Measurements from ENCODE around the gene TENM4. TPM values are rescaled to one million over a fixed set of nuclear protein-coding genes. Genes with fewer than 3 reads are reported as not detected.

TENM4 gene
- total and polyA plus RNA-seq, 10 of the 15 experiments (the other 5 are each of a cell fraction or from before 2014, with no cell fraction given), result 0.03 to 0.12 (median 0.06) TPM; not detected in 7

DNA sequence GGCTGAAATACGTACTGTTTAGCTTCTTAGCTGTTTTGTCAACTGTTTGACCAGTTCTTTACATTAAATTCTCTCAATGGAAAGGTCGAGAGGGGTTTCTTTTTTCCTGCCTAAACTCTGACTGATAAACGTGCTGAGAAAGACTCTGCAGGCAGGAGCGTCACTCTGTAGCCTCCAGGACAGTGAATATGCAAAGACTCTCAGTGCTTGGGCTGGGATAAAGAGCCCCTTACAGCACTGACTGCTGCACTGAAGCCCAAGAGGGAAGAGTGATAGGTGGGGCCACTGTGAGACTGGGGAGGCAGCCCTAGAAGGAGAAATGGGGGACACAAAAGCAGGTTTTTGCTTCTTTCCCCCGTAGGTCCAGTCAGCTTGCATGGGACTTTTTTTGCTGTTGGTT, 213.5 kb downstream of the TENM4 start:
- DNase-seq (ENCODE audit: low read depth, low spot score), result no peak
- TF ChIP-seq ZNF217 (IDR thresholded peaks at IDR 0.05) (no peak), RFX5 (IDR thresholded peaks at IDR 0.05; ENCODE audit: low read depth, low read length) (no peak), EGR1 (IDR thresholded peaks at IDR 0.05; ENCODE audit: borderline replicate concordance in 1 of 2, low read depth in 2 of 2, low read length in 2 of 2) (no peak)
- 23% methylated on average over 5 of the region's 5 CpGs for WGBS (ENCODE audit: insufficient coverage, insufficient replicate concordance, low lambda C conversion rate, missing lambda C conversion rate)
- H3K4me2 ChIP-seq (ENCODE audit: control insufficient read depth, insufficient read depth), result no peak overlapping the region
- ChIA-PET CTCF (interaction anchor here (0.7 kb wide), 1 partner anchor 203 kb away, joined by 4 read pairs; no protein-coding TSS in a partner anchor), RAD21 (ENCODE audit: unreplicated experiment) (no interaction called here), POLR2A (no interaction called here), SMC1A (ENCODE audit: uncharacterized antibody, unreplicated experiment) (no interaction called here)
- H3K4me1 ChIP-seq (ENCODE audit: control insufficient read depth, insufficient read depth, low read length), result no peaks in the 10 kb centered on the region
- ATAC-seq, result no peak
- no peaks in the 10 kb centered on the region for H4K20me1 ChIP-seq (ENCODE audit: control insufficient read depth, insufficient read depth)
- no peak overlapping the region for H2AFZ ChIP-seq (ENCODE audit: control insufficient read depth, low read depth, low read length)
- FAIRE-seq, result no peak
- H3K27me3 ChIP-seq (replicated peaks in 1 of 2; ENCODE audit: control insufficient read depth in 2 of 2, insufficient read depth in 2 of 2, low read length in 1 of 2), result no peaks in the 10 kb centered on the region; a peak in 1 of 4 replicates
- no peak overlapping the region for H3K27ac ChIP-seq (ENCODE audit: control insufficient read depth, insufficient read depth)
- H3K4me3 ChIP-seq, result no peak overlapping the region
- no TSS peak for BruUV-seq (replicated peaks)
- intact Hi-C loops (cut with micrococcal nuclease; ENCODE audit: unreplicated experiment) (no loop called here), in situ Hi-C loops (cut with MboI) (no loop called here)
- no peaks in the 10 kb centered on the region for H3K79me2 ChIP-seq (ENCODE audit: control insufficient read depth, insufficient read depth, low read length)
- no peaks in the 10 kb centered on the region for H3K9me3 ChIP-seq (replicated peaks; ENCODE audit: control insufficient read depth, insufficient read depth, low read length)
- H3K9ac ChIP-seq (ENCODE audit: control insufficient read depth, insufficient read depth, low read length), result no peak overlapping the region
- no peaks in the 10 kb centered on the region for H3K36me3 ChIP-seq (ENCODE audit: control insufficient read depth in 2 of 2, insufficient read depth in 2 of 2, low read length in 1 of 2)

DNA sequence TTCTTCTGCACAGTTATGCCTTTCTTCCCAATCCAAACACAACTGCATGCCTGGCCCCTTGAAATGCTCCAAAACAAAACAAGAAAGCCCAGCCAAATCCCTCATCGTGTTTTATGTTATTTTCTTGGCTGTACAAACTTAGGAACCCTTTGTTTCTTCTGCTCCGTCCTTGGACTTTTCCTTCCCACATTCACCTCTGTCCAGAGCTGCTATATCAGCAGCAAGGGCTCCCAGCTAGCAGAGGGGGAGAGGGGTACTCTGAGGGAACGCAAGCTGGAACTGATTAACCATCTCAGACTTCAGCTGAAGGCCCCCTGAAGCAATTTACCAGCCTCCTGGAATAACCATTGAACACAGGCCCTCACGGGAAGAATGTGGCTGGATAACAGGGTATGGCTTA, 214.7 kb downstream of the TENM4 start:
- no peak for ATAC-seq
- Histone ChIP-seq H3K9ac (ENCODE audit: control insufficient read depth, insufficient read depth, low read length) (no peak overlapping the region), H3K4me3 (no peak overlapping the region), H3K9me3 (replicated peaks; ENCODE audit: control insufficient read depth, insufficient read depth, low read length) (no peaks in the 10 kb centered on the region), H3K4me2 (ENCODE audit: control insufficient read depth, insufficient read depth) (no peak overlapping the region), H3K27me3 (replicated peaks in 1 of 2; ENCODE audit: control insufficient read depth in 2 of 2, insufficient read depth in 2 of 2, low read length in 1 of 2) (no peaks in the 10 kb centered on the region; a peak in 1 of 4 replicates), H3K27ac (ENCODE audit: control insufficient read depth, insufficient read depth) (no peak overlapping the region), H4K20me1 (ENCODE audit: control insufficient read depth, insufficient read depth) (no peaks in the 10 kb centered on the region), H3K79me2 (ENCODE audit: control insufficient read depth, insufficient read depth, low read length) (no peaks in the 10 kb centered on the region), H2AFZ (ENCODE audit: control insufficient read depth, low read depth, low read length) (no peak overlapping the region), H3K36me3 (ENCODE audit: control insufficient read depth in 2 of 2, insufficient read depth in 2 of 2, low read length in 1 of 2) (no peaks in the 10 kb centered on the region), H3K4me1 (ENCODE audit: control insufficient read depth, insufficient read depth, low read length) (no peaks in the 10 kb centered on the region)
- no TSS peak for BruUV-seq (replicated peaks)
- 2% methylated on average over 4 of the region's 4 CpGs for WGBS (ENCODE audit: insufficient coverage, insufficient replicate concordance, low lambda C conversion rate, missing lambda C conversion rate)
- TF ChIP-seq NFYB (IDR thresholded peaks at IDR 0.05; ENCODE audit: insufficient read depth, low read depth, low read length) (no peak), MTA2 (IDR thresholded peaks at IDR 0.05; ENCODE audit: low read depth) (no peak), MEF2A (IDR thresholded peaks at IDR 0.05; ENCODE audit: insufficient read depth, low read depth, low read length) (no peak), IKZF2 (IDR thresholded peaks at IDR 0.05) (no peak), ZNF24 (IDR thresholded peaks at IDR 0.05) (no peak), CHD1 (IDR thresholded peaks at IDR 0.05; ENCODE audit: low read depth, low read length) (no peak)
- TF ChIP-seq, protein P1, sequence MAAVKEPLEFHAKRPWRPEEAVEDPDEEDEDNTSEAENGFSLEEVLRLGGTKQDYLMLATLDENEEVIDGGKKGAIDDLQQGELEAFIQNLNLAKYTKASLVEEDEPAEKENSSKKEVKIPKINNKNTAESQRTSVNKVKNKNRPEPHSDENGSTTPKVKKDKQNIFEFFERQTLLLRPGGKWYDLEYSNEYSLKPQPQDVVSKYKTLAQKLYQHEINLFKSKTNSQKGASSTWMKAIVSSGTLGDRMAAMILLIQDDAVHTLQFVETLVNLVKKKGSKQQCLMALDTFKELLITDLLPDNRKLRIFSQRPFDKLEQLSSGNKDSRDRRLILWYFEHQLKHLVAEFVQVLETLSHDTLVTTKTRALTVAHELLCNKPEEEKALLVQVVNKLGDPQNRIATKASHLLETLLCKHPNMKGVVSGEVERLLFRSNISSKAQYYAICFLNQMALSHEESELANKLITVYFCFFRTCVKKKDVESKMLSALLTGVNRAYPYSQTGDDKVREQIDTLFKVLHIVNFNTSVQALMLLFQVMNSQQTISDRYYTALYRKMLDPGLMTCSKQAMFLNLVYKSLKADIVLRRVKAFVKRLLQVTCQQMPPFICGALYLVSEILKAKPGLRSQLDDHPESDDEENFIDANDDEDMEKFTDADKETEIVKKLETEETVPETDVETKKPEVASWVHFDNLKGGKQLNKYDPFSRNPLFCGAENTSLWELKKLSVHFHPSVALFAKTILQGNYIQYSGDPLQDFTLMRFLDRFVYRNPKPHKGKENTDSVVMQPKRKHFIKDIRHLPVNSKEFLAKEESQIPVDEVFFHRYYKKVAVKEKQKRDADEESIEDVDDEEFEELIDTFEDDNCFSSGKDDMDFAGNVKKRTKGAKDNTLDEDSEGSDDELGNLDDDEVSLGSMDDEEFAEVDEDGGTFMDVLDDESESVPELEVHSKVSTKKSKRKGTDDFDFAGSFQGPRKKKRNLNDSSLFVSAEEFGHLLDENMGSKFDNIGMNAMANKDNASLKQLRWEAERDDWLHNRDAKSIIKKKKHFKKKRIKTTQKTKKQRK (IDR thresholded peaks at IDR 0.05; ENCODE audit: low read depth, low read length), result no peak
- TF ChIP-seq, protein P2, sequence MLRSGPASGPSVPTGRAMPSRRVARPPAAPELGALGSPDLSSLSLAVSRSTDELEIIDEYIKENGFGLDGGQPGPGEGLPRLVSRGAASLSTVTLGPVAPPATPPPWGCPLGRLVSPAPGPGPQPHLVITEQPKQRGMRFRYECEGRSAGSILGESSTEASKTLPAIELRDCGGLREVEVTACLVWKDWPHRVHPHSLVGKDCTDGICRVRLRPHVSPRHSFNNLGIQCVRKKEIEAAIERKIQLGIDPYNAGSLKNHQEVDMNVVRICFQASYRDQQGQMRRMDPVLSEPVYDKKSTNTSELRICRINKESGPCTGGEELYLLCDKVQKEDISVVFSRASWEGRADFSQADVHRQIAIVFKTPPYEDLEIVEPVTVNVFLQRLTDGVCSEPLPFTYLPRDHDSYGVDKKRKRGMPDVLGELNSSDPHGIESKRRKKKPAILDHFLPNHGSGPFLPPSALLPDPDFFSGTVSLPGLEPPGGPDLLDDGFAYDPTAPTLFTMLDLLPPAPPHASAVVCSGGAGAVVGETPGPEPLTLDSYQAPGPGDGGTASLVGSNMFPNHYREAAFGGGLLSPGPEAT (IDR thresholded peaks at IDR 0.05; ENCODE audit: low read depth), result no peak
- in situ Hi-C loops (cut with MboI) (no loop called here), intact Hi-C loops (cut with micrococcal nuclease; ENCODE audit: unreplicated experiment) (no loop called here)
- ChIA-PET POLR2A (no interaction called here), RAD21 (ENCODE audit: unreplicated experiment) (no interaction called here), CTCF (interaction anchor here (0.6 kb wide), 1 partner anchor 585 kb away, joined by 3 read pairs; no protein-coding TSS in a partner anchor), SMC1A (ENCODE audit: uncharacterized antibody, unreplicated experiment) (no interaction called here)
- no peak for FAIRE-seq
- no peak for DNase-seq (ENCODE audit: low read depth, low spot score)
